OCI-LY1 (cell line): Measurements from ENCODE around the gene VAT1.

Experiments used
- H2AFZ ChIP-seq: fragments of 200-600 bp; sonication (generic), shearing (Covaris generic); 2 replicates; pipeline ENCODE4 v1.6.0; 2014; ENCODE audit warnings: antibody characterized with exemption, mild to moderate bottlenecking, low read length
- H3F3A ChIP-seq: fragments of 200-600 bp; sonication (generic), shearing (Covaris generic); 2 replicates; pipeline ENCODE4 v1.6.0; 2014; ENCODE audit warnings: mild to moderate bottlenecking, antibody characterized with exemption, low read length, moderate library complexity; ENCODE audit not compliant: insufficient read depth
- H3K27ac ChIP-seq: fragments of 200-600 bp; sonication (generic); 2 replicates; pipeline ENCODE4 v1.5.1; 2014; ENCODE audit warnings: low read length, mixed run types, mild to moderate bottlenecking, low read depth; ENCODE audit not compliant: poor library complexity, severe bottlenecking
- H3K27me3 ChIP-seq: fragments of 200-600 bp; sonication (generic); 2 replicates; pipeline ENCODE4 v1.6.0; 2014; ENCODE audit warnings: antibody characterized with exemption, mild to moderate bottlenecking, low read length, moderate library complexity; ENCODE audit not compliant: insufficient read depth
- H3K36me3 ChIP-seq: fragments of 200-600 bp; sonication (generic); 2 replicates; pipeline ENCODE4 v1.6.1; 2014; ENCODE audit warnings: mild to moderate bottlenecking, antibody characterized with exemption, low read length, moderate library complexity, mixed read lengths; ENCODE audit not compliant: insufficient read depth
- H3K4me1 ChIP-seq: fragments of 200-600 bp; sonication (generic); 2 replicates; pipeline ENCODE4 v1.5.1; 2014; ENCODE audit warnings: mild to moderate bottlenecking, low read length, moderate library complexity; ENCODE audit not compliant: insufficient read depth, severe bottlenecking
- H3K4me2 ChIP-seq: fragments of 200-600 bp; sonication (generic), shearing (Covaris generic); 2 replicates; pipeline ENCODE4 v1.6.1; 2014; ENCODE audit warnings: low read length
- H3K4me3 ChIP-seq: fragments of 200-600 bp; sonication (generic); 2 replicates; pipeline ENCODE4 v1.5.1; 2014; ENCODE audit warnings: low read length, low read depth, mild to moderate bottlenecking, mixed read lengths; ENCODE audit not compliant: poor library complexity, severe bottlenecking
- H3K79me2 ChIP-seq: fragments of 200-600 bp; shearing (Covaris generic); 2 replicates; pipeline ENCODE4 v1.6.1; 2016; ENCODE audit warnings: mixed run types, low read length, mixed read lengths; ENCODE audit not compliant: insufficient read depth
- H3K9ac ChIP-seq: fragments of 200-600 bp; sonication (generic), shearing (Covaris generic); 2 replicates; pipeline ENCODE4 v1.6.1; 2014; ENCODE audit warnings: mild to moderate bottlenecking, low read length, mixed read lengths
- H3K9me2 ChIP-seq: fragments of 200-600 bp; sonication (generic), shearing (Covaris generic); 2 replicates; pipeline ENCODE4 v1.6.1; 2014; ENCODE audit warnings: low read depth, mild to moderate bottlenecking, low read length, mixed read lengths
- H3K9me3 ChIP-seq: fragments of 200-600 bp; shearing (Covaris generic); 2 replicates; pipeline ENCODE4 v1.6.1; 2014; ENCODE audit warnings: low read length, mixed read lengths
- H4K20me1 ChIP-seq: fragments of 200-600 bp; sonication (generic), shearing (Covaris generic); 2 replicates; pipeline ENCODE4 v1.6.0; 2016; ENCODE audit warnings: mild to moderate bottlenecking, low read length; ENCODE audit not compliant: insufficient read depth
- CTCF ChIP-seq: fragments of 200-600 bp; sonication (generic), shearing (Covaris generic); IDR thresholded peaks from 2 replicates; pipeline ENCODE4 v1.5.1; 2017; ENCODE audit warnings: mild to moderate bottlenecking, antibody characterized with exemption, low read length, moderate library complexity, mixed read lengths
- EZH2 ChIP-seq: fragments of 200-600 bp; sonication (generic), shearing (Covaris generic); IDR thresholded peaks from 2 replicates; pipeline ENCODE4 v1.8.0; 2017; ENCODE audit warnings: borderline replicate concordance, mixed run types, mild to moderate bottlenecking, antibody characterized with exemption, low read length, moderate library complexity, mixed read lengths

Gene VAT1

GRCh38 chr17:43025290-43025657 lies 3.1 kb upstream of the VAT1 start:
- H3K79me2 ChIP-seq = no peaks in the 10 kb centered on the region
- H3K27me3 ChIP-seq = no peaks in the 10 kb centered on the region
- TF ChIP-seq CTCF (no peak), EZH2 (no peak)
- no peaks in the 10 kb centered on the region for H3F3A ChIP-seq
- H3K9me2 ChIP-seq = no peaks in the 10 kb centered on the region
- H3K9ac ChIP-seq = no peak overlapping the region
- H3K4me1 ChIP-seq = peaks cover 15% of the 10 kb centered on the region
- H4K20me1 ChIP-seq = no peaks in the 10 kb centered on the region
- no peak overlapping the region for H3K27ac ChIP-seq
- H3K4me3 ChIP-seq = peak overlapping the region; percentile 41
- no peak overlapping the region for H2AFZ ChIP-seq
- H3K4me2 ChIP-seq = peak overlapping the region; percentile 77
- no peaks in the 10 kb centered on the region for H3K36me3 ChIP-seq
- H3K9me3 ChIP-seq = no peaks in the 10 kb centered on the region

GRCh38 chr17:43024407-43025289 lies 2.5 kb upstream of the VAT1 start, which contains the start of gene RND2:
RND2 (plus strand) TSS chr17:43025231; CDS start chr17:43025348, 117 bp downstream.
- Histone ChIP-seq H2AFZ (no peak within 1 kb of the TSS), H3K4me1 (peaks cover 15% of the 10 kb centered on the region)

More at GRCh38 chr17:43024407-43025289, 2.5 kb upstream of the VAT1 start, which contains the start of gene RND2:
- no peaks in the 10 kb centered on the region for H3K9me3 ChIP-seq
- no peaks in the 10 kb centered on the region for H3F3A ChIP-seq
- H3K79me2 ChIP-seq = no peaks in the 10 kb centered on the region
- H3K36me3 ChIP-seq = no peaks in the 10 kb centered on the region
- peak within 1 kb of the TSS; percentile 63 for H3K4me3 ChIP-seq
- H3K27ac ChIP-seq = no peak within 1 kb of the TSS
- H3K9me2 ChIP-seq = no peaks in the 10 kb centered on the region
- peak within 1 kb of the TSS; percentile 27; the same call in 1 of the 2 replicates for H3K9ac ChIP-seq
- H3K4me2 ChIP-seq = peak within 1 kb of the TSS; percentile 77
- H3K27me3 ChIP-seq = no peaks in the 10 kb centered on the region
- no peaks in the 10 kb centered on the region for H4K20me1 ChIP-seq
- TF ChIP-seq EZH2 = no peak
- peak; percentile 70 for TF ChIP-seq CTCF
